HG03139 (cell line): ENCODE measurements around the gene ZNF580.

Experiments used
- ATAC-seq: cut with Tn5 transposase; IDR thresholded peaks from one replicate; pipeline ENCODE4 v1.9.1; 2021; ENCODE audit not compliant: unreplicated experiment

Gene ZNF580

DNA sequence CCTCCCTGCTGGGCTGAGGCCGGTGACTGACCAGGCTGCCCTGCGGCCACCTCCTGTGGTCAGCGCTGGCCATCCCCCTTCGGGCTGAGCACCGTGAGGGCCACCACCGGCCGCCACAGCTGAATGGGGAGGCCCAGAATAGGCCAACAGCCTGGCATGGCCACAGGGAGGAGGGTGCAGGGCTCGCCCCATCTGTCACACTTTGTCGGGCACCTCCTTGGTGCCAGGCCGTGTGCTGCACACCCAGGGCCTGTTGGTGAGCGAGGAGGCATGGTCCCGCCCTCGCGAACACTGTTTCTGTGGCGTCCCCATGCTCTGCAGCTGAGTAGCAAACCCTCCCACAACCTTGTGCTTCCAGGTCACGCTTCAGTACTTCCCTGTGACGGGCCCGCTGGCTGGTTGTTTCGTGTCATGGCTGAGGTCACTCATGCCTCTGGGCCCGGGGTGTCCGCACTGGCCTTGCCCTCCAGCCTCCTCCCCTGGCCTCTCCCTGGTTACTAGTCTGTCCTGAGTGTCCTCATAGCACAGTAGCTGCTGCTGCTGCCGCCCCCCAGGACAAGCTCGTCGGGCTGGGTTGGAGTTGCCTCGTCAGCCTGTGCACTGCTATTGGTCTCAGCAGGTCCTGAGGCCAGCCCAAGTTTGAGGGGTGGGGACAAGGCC lies 49.4 kb downstream of the ZNF580 start:
- no peak for ATAC-seq

DNA sequence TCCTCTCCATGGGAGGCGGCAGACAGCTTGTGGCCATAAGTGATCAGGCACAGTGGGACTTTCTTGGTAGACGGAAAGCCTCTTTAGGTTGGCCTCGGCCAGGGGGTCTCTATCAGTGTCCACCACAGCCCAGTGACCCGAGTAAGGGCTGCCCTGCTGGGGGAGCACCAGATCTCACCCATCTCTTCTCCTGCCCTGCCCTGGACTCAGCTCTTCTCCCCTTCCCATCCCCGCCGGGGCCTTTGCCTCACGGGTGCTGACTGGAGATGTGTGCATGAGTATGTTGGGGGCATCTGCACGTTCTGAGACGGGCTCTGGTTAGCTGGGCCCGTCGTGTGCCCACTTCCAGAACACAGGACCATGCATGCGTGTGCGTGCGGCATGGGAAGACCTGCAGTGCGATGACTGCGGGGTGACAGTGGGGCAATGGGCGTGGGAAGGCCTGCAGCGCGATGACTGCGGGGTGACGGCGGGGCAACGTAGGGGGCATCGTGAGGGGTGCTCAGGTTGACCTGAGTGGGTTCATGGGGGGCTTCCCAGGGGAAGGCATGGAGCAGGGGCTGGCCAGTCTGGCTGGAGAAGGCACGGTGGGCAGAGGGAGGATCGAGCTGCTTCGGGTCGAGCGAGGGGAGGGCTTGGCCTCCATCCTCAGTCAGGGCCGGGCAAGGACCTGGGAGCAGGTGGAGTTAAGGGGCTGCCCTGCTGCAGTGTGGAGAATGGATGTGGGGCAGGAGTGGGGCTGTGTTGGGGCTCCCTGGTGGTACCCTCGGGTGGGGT lies 50.2 kb downstream of the ZNF580 start:
- no peak for ATAC-seq

DNA sequence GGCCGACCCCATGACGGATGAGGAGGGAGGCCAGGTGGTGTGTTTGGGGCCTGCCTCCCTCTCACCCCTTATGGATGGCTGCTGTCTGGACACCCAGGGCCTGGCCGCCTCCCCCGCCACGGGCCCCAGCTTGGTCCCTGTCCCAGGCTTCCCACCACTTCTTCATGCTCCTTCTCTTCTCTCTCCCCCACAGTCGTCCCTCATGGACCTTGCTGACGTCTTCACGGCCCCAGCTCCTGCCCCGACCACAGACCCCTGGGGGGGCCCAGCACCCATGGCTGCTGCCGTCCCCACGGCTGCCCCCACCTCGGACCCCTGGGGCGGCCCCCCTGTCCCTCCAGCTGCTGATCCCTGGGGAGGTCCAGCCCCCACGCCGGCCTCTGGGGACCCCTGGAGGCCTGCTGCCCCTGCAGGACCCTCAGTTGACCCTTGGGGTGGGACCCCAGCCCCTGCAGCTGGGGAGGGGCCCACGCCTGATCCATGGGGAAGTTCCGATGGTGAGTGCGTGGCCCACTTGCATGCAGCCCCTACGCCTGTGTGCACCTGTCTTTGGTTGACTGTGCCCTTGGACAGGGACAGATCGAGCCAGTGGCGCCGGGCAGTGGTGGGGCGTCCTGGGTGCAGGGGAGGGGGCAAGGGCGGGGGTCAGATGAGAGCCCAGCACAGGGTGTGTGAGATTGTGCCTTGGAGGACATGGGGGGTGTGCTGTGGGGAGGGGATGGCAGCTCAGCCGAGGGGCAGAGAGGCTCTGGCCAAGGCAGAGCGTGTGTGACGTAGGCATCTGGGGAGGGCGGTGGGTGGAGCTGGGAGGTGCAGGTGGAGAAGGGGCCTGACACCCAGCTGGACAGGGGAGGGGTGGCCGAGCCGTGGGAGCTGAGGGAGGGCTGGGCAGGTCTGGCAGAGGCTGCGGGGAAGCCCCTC lies 51.0 kb downstream of the ZNF580 start:
- ATAC-seq: no peak

DNA sequence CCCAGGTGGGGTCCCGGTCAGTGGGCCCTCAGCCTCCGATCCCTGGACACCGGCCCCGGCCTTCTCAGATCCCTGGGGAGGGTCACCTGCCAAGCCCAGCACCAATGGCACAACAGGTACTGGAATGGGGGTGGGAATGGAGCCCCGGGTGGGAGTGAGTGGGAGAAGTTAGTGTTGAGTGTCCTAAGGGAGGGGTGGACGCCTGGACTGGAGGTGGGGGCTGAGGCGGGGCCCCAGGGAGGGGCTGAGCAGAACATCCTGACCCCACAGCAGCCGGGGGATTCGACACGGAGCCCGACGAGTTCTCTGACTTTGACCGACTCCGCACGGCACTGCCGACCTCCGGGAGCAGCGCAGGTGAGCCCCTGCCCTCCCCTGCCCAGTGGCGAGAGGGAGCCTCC lies 51.9 kb downstream of the ZNF580 start:
- ATAC-seq: no peak
